SIG-M5 treated with dmso at 0.1 percent for 504 hours (cell line): ENCODE measurements around the gene ATP9B.
"Not testable (repeated sequence)": the region's sequence is repeated elsewhere in the genome, so short reads cannot be mapped to it uniquely, and the experiment has no call there.

Source experiments
- DNase-seq: peaks from one replicate; lab custom pipeline; 2025; ENCODE audit not compliant: unreplicated experiment; lab: John Stamatoyannopoulos, UW

Gene ATP9B

GRCh38 chr18:79322441-79322840, 253.2 kb downstream of the ATP9B start:
- DNase-seq: no peak

DNA sequence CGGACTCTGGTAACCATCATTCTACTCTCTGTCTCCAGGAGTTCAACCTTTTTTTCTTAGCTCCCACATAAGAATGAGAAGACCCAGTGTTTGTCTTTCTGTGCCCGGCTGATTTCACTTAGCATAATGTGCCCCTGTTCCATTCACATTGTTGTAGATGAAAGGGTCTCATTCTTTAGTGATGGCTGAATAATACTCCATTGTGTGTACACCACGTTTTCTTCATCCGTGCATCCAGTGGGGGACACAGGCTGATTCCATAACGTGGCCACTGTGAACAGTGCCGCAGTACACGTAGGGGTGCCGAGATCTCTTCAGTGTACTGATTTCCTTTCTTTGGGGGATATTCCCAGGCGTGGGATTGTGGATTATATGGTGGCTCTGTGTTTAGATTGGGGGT, 254.3 kb downstream of the ATP9B start:
- DNase-seq: no peak

DNA sequence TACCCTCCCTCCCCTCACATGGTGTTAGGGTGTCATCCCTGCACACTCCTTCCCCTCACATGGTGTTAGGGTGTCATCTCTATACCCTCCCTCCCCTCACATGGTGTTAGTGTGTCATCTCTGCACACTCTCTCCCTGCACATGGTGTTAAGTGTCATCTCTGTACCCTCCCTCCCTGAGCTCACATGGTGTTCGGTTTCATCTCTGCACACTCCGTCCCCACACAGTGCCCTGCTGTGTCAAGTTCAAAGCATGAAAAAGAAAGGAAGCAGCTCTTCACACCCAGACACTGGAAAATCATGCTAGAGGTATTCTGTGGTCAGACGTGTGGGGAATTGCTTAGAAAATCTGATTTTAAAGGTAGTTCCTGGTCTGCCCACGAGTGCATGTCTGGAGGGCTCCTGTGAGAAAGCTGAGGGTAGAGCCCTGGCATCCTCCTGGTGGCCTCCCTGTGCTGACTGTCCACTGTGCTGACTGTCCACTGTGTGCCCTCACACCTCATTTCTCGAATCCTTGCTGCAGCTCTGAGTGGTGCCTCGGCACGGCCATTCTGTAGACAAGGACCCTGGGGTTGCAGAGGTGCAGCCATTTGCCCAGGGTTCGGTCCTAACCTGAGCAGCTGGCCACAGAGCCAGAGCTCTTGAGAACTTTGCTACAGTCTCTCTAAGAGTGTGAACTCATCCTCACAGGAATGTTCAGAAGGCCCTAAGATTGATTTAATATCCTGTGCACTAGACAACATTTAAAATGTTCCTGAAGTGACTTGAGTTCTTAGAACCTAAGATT, 257.4 kb downstream of the ATP9B start:
- no peak for DNase-seq

DNA sequence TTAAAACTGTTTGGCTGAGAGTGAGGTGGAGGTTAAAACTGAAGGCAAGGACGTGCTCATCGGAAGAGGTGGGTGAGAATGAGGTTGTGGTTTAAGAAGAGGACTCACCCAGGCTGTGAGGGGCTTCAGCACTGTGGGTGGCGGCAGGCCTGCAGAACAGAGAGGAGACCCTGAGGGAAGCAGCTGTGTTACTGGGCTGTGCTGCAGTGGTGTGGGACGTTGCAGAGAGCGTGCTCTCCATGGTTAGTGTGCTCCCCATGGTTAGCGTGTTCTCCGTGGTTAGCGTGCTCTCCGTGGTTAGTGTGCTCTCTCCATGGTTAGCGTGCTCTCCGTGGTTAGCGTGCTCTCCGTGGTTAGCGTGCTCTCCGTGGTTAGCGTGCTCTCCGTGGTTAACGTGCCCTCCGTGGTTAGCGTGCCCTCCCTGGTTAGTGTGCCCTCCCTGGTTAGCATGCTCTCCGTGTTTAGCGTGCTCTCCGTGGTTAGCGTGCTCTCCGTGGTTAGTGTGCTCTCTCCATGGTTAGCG, 258.1 kb downstream of the ATP9B start:
- DNase-seq: no peak

DNA sequence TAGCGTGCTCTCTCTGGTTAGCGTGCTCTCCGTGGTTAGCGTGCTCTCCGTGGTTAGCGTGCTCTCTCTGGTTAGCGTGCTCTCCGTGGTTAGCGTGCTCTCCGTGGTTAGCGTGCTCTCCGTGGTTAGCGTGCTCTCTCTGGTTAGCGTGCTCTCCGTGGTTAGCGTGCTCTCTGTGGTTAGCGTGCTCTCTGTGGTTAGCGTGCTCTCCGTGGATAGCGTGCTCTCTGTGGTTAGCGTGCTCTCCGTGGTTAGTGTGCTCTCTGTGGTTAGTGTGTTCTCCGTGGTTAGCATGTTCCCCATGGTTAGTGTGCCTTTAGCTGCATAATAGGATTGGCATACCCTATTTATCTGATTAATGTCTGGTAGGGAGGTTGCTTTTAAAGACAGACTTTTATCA, 258.7 kb downstream of the ATP9B start:
- not testable (repeated sequence) for DNase-seq

DNA sequence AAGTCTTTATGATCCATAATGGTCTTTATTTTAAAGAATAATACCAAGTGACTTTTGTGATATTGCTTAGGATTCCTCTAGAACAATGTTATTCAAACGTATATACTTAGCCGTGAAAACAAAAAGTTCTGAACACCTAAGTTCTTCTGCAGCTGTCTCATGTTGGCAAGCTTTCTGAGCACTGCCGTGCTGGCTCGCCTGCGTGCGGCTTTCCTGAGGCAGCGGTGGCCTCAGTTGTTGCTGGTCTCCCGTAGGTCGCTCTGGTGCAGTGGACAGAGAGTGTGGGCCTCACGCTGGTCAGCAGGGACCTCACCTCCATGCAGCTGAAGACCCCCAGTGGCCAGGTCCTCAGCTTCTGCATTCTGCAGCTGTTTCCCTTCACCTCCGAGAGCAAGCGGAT, 259.7 kb downstream of the ATP9B start:
- no peak for DNase-seq

GRCh38 chr18:79329786-79330185, 260.6 kb downstream of the ATP9B start:
- no peak for DNase-seq

GRCh38 chr18:79332646-79333045, 263.5 kb downstream of the ATP9B start:
- no peak for DNase-seq

- no peak for DNase-seq
Observed at GRCh38 chr18:79333046-79333445, 263.9 kb downstream of the ATP9B start.

GRCh38 chr18:79334496-79335233, 265.5 kb downstream of the ATP9B start:
- no peak for DNase-seq

DNA sequence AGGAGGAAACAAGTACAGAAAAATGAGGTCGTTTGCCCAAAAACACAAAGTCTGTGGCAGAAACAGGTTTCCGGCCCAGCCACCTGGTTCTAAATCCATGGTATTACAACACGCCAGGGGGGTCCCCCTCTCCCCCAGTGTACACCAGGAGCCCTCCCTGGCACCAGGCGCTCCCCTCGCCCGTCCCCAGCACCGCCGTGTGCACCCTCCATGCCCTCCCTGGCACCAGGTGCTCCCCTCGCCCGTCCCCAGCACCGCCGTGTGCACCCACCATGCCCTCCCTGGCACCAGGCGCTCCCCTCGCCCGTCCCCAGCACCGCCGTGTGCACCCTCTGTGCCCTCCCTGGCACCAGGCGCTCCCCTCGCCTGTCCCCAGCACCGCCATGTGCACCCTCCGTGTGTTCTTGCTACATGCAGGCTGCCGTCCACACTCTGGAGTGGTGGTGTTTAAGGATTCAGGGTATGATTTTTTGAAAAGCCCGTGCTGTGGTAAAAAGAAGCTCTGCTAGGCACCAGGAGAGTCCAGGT, 266.7 kb downstream of the ATP9B start:
- DNase-seq: no peak

- no peak for DNase-seq
Observed at GRCh38 chr18:79336556-79337142, 267.5 kb downstream of the ATP9B start.

- no peak for DNase-seq
Observed at GRCh38 chr18:79337184-79337583, 268.0 kb downstream of the ATP9B start.

- DNase-seq: no peak
Observed at GRCh38 chr18:79337620-79338019, 268.4 kb downstream of the ATP9B start.

DNA sequence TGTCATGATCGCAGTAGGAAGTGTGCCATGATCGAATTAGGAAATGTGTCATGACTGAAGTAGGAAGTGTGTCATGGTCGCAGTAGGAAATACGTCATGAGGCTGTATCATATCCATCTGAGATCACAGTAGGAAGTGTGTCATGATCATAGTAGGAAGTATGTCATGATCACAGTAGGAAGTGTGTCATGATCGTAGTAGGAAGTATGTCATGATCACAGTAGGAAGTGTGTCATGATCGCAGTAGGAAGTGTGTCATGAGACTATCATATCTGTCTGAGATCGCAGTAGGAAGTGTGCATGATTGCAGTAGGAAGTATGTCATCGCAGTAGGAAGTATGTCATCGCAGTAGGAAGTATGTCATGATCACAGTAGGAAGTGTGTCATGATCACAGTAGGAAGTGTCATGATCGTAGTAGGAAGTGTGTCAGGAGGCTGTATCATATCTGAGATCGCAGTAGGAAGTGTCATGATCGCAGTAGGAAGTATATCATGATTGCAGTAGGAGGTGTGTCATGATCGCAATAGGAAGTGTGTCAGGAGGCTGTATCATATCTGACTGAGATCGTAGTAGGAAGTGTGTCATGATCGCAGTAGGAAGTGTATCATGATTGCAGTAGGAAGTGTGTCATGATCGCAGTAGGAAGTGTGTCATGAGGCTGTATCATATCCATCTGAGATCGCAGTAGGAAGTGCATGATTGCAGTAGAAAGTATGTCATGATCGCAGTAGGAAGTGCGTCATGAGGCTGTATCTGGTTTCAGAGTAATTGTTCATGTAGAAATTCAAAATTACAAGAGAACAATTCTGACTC, 270.1 kb downstream of the ATP9B start:
- DNase-seq: no peak

DNA sequence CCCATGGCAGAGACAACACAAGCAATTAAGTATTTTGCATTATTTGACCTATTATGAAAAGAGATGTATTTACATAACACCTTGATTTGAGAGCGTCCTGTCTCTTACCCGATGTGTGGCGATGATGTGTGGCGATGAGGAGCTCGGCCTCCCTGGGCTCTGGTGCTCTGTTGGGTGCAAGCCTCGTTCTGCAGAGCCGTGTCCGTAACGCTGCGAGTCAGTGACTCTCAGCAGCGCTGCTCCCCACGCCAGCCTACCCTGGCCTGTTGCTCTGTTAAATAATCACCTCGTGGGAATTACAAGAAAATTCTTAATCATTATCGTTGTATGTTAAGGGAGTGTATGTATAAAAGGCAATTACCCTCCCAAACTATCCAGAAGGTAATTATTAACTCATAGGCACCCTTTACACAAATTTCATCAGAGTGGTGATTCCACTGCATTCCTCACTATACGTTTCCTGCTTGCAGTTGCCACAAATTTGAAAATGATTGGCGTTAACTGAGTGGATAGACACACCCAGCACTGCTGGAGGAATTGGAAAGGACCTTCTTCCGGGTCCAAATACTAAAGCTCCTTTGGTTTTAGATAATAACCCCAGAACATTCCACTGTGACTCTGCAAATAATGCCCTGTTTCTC, 274.5 kb downstream of the ATP9B start:
- DNase-seq: no peak

GRCh38 chr18:79344208-79344581, 275.0 kb downstream of the ATP9B start:
- no peak for DNase-seq

GRCh38 chr18:79345366-79345765, 276.2 kb downstream of the ATP9B start:
- DNase-seq: no peak

DNA sequence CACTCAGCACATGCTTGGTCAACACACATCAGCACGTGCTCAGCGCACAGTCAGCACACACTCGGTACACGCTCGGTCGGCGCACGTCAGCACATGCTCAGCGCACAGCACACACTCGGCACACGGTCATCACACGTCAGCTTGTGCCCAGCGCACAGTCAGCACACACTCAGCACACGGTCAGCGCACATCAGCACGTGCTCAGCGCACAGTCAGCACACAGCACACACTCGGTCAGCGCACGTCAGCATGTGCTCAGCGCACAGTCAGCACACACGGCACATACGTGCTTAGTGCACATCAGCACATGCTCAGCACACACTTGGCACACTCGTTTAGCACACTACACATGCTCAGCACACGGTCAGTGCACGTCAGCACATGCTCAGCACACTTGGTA, 276.8 kb downstream of the ATP9B start:
- DNase-seq: no peak

DNA sequence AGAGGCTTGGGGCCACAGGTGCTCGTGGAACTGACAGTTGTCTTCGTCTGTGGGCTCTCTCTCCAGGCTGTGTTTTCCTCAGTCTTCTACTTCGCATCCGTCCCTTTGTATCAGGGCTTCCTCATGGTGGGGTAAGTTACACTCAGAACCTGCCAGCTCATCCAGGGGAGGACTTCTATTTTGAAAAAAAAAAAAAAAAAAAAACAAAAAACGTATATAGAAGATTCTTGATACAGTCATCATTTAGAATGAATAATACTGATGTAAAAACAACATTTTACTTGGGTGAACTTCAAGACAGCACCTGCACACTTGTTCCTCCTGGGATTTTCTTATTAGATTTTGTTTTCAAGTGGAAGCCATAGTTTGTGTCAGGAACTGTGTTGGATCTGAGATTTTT, 278.9 kb downstream of the ATP9B start:
- no peak for DNase-seq
